NCI-H345 (cell line): ENCODE results near the gene CNKSR2.
A peak's percentile ranks its signal among the peaks of the same experiment; 100 is the strongest.

ENCODE experiments used
- DNase-seq: peaks from one replicate; lab custom pipeline; 2025; lab: John Stamatoyannopoulos, UW

Gene CNKSR2

GRCh38 chrX:21374163-21374993 is at the start of gene CNKSR2:
TSS of gene CNKSR2 (plus strand) at chrX:21374418. CDS start at chrX:21374898, 480 bp downstream.
- DNase-seq: peak; percentile 89

GRCh38 chrX:21354725-21355124 is 19.5 kb upstream of the CNKSR2 start:
- no peak for DNase-seq

GRCh38 chrX:21355831-21356230 is 18.4 kb upstream of the CNKSR2 start:
- no peak for DNase-seq

DNA sequence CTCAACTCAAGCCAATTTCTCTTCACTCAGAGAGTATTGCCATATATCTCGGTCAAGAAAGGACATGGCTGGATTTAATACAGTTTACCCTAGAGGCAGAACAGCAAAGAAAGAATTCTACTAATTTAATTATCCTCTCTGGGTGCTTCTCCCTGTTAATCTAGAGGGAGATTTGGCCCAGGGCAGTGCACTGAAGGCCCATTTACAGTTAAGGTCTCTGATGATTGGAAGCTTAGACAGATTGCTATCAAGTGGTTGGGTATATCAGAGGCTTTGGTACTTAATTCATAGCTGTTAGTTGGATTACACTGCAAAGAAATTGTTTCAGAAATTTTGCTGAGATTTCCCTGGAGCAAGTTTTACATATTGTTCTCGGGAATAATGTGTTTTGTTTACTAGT is 4.6 kb upstream of the CNKSR2 start:
- DNase-seq: no peak

- no peak for DNase-seq
Measured at GRCh38 chrX:21373001-21373400, 1.2 kb upstream of the CNKSR2 start.

GRCh38 chrX:21373637-21374162 is 518 bp upstream of the CNKSR2 start:
- DNase-seq: peak; percentile 43

GRCh38 chrX:21374994-21375707 is 933 bp downstream of the CNKSR2 start:
- no peak for DNase-seq

DNA sequence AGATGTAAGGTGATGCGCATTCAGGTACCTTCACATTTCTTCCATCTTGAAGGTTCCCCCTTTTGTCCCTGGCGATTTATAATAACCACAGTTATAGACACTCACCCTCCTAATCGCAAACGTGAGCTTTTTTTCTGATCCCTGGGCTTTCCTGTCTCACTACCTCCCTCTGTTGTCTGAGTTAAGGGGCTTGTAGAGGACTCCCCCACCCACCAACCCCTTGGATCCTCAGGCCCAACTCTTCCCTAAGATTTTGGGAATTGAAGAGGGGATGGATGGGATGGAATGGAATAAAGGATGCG is 1.4 kb downstream of the CNKSR2 start:
- DNase-seq: peak; percentile 19

DNA sequence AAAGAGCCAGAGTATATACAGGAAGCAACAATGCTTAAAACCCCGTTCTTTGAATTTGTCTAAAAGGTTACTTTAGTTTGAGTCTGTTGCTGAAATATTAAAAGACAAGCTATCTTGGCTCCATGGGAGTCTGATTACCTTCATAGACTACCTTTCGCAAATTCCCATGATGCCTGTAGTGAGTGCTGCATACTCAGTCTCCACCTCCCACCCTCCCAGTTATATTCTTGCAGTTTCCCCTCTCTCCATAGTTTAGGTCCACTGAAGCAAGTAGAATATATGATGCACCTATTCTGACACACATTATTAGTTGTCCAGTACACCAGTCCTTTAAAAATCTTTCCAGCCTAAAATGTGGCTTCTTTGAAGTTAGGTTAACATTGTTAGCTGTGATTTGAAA is 2.4 kb downstream of the CNKSR2 start:
- DNase-seq: no peak

- DNase-seq: no peak
Measured at GRCh38 chrX:21379991-21380390, 5.8 kb downstream of the CNKSR2 start.

GRCh38 chrX:21382715-21383114 is 8.5 kb downstream of the CNKSR2 start:
- DNase-seq: no peak

GRCh38 chrX:21383546-21383945 is 9.3 kb downstream of the CNKSR2 start:
- no peak for DNase-seq

DNA sequence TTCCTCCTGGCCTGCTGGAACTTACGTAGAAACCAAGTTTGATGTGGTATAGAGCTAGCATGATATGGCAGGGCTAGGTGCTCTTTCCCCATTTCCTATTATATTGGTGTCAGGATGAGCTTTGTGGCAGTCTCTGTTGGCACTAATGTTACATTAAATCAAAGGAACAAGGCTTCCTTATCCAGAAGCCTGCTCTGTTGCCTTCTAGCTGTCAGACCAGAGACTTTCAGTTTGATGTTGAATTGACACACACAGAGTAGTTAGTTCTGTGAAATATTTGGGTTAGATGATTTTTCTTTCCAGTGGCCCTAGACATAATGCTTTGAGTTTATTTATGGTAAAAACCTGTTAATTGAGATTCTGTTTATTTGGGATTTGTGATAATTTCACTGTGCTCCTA is 10.0 kb downstream of the CNKSR2 start:
- DNase-seq: no peak

DNA sequence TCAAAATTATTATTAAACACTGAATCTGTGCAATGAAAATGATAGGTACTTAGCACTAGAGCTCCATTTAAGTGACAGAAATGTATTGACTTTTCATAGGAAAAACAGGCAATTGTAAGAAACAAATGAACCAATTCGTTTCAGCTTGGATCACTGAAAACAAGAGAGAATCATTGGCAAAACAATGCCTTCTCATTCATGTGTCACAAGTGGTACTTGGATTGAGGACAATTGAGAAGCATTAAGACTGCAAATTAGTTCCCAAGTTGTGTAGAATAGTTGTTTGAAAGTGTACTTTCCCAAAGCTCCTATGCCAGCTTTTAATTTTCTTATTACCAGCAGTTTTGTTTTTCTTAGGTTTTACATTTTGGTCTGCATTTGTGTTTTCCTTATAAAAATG is 20.6 kb downstream of the CNKSR2 start:
- peak; percentile 12 for DNase-seq

GRCh38 chrX:21398426-21398825 is 24.2 kb downstream of the CNKSR2 start:
- no peak for DNase-seq

- DNase-seq: no peak
Measured at GRCh38 chrX:21400408-21401121, 26.3 kb downstream of the CNKSR2 start.

DNA sequence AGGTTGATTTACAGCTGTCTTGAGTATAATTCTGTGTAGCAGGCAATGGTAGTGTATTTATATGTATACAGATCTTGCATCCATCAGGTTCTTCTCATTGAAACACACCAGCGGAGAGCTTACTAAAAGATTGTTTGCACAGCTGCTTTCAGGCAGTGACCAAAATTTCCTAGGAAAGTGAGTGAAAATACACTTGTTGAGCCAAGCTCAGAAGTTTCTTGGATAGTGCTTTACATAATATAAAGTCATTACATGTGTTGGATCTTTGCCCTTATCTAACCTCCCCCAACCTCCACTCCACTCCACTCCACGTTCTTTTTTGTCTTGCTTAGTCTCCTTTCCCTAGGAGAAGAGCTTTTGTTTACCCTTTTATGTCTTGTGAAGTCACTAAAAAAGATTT is 34.1 kb downstream of the CNKSR2 start:
- DNase-seq: peak; percentile 29

GRCh38 chrX:21408788-21409187 is 34.6 kb downstream of the CNKSR2 start:
- DNase-seq: no peak

DNA sequence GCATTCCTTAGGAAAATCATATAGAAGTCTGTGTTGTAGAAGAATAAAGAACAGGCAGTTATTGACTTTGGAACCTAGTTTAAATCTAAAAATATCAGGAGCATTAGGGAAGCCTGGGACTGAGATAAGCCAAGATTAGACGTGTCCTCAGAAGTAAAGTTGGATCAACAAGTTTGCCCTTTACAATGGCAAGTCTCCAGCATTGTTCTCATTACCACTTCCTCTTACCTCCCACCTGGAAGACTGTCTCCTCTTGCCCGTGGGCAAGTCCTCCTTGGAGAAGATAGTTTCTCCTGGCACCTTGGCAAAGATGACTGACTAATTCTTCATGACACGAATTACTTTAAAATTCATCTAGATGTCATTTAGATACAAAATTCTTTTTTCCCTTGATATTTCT is 37.8 kb downstream of the CNKSR2 start:
- DNase-seq: no peak

- no peak for DNase-seq
Measured at GRCh38 chrX:21412883-21413282, 38.7 kb downstream of the CNKSR2 start.

DNA sequence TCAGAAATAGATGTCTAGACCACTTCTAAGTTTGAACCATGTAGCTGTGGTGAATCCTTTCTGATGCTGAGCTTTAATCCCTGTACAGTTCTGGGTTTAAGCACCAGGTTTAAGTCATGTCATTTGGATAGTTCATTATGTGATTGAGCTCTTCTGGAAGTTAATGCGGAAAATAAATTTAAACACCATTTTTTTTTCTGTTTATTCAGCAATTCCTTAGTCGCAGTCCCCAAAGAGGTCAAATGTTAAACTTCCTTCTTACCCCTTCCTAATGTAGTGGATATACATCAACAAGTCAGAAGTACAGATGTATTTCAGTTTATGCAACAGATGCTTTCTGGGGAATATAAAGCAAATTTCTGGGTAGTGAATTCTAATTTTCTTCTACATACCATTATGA is 52.9 kb downstream of the CNKSR2 start:
- no peak for DNase-seq

DNA sequence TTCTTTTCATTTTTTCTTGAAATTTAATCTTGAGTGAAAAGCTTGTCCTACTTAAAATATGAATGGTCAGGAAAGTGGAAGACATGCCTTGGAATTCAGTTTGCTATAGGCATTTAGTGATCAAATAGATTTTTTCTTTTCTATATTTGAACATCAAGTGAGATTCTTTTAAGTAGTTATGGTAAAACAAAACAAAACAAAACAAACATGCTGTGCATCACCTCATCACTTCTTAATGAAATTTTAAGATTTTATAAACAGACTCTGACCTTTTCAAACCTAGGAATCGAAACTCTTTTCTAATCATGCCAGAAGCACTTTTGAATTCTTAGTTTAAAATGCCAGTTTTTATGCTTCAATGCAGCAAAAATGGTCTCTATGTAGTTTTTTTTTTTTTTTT is 62.8 kb downstream of the CNKSR2 start:
- DNase-seq: no peak

DNA sequence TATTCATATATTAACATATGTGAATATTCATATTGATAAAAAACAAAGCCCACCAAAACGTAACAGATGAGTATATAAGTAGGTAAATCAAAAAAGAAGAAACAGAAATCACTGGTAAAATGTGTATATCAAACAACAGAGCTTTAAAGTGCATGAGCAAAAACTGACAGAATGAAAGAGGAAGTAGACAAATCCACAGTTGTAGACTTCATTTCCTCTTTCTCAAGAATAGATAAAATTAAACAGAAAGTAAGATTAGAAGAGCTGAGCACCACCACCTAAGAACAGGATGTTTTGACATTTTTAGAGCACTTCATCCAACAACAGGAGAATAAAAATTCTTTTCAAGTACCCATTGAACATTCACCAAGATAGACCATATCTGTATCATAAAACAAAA is 64.6 kb downstream of the CNKSR2 start:
- no peak for DNase-seq
